Right renal pelvis (tissue), 4 donors: ENCODE measurements around the gene BICDL2. TPM values are rescaled to one million over a fixed set of nuclear protein-coding genes. Genes with fewer than 3 reads are reported as not detected.

Source experiments
- DNase-seq, 4 donors: peaks; one replicate each; pipeline ENCODE4 v3.0.0-alpha.2; 2013; ENCODE audit warnings: low read depth in 4 of 4, low spot score in 3 of 4, missing footprints in 1 of 4
- polyA plus RNA-seq, 4 donors: library from polyadenylated mRNA; unstranded; fragments of 120-200 nt; gene quantifications; one replicate each; pipeline ENCODE4 v1.2.1, GENCODE V29; 2013; ENCODE audit not compliant: insufficient read length in 4 of 4

The BICDL2 gene
- polyA plus RNA-seq, 4 donors: 1.2 to 3.8 (median 2.9) TPM

DNA sequence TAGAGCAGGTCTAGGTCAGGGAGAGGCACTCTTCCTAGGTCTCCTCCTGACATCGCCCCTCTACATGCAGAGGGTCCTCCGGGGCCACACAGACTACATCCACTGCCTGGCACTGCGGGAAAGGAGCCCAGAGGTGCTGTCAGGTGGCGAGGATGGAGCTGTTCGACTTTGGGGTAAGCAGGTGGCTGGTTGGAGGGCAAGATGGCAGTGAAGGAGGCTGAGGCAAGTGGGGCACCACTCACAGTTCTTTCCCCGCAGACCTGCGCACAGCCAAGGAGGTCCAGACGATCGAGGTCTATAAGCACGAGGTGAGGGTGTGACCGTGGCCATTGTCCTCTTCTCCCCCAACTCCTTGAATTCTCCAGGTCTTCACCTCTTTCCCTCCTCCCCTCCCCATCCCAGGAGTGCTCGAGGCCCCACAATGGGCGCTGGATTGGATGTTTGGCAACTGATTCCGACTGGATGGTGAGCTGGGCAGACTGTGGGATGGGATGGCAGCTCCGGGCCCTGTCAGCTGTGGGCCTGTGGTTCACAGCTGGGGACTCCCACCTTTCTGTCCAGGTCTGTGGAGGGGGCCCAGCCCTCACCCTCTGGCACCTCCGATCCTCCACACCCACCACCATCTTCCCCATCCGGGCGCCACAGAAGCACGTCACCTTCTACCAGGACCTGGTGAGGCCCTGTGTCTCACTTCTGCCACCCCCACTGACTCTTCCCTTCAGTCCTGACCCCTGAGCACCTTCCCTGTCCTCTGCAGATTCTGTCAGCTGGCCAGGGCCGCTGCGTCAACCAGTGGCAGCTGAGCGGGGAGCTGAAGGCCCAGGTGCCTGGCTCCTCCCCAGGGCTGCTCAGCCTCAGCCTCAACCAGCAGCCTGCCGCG, 9.9 kb downstream of the BICDL2 start:
- DNase-seq: no peak

DNA sequence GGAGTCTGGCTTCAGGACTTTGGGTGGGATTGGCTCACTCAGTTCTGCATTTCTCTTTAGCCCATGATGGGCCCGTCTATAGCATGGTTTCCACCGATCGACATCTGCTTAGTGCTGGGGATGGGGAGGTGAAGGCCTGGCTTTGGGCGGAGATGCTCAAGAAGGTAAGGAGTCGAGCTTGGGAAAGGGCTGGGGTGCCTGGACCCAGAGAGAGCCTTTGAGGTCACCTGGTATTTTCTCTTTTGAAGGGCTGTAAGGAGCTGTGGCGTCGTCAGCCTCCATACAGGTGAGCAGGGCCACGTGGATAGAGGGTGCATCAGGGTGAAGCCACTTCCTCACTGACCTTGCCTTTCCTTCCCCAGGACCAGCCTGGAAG, 10.8 kb downstream of the BICDL2 start:
- no peak for DNase-seq

DNA sequence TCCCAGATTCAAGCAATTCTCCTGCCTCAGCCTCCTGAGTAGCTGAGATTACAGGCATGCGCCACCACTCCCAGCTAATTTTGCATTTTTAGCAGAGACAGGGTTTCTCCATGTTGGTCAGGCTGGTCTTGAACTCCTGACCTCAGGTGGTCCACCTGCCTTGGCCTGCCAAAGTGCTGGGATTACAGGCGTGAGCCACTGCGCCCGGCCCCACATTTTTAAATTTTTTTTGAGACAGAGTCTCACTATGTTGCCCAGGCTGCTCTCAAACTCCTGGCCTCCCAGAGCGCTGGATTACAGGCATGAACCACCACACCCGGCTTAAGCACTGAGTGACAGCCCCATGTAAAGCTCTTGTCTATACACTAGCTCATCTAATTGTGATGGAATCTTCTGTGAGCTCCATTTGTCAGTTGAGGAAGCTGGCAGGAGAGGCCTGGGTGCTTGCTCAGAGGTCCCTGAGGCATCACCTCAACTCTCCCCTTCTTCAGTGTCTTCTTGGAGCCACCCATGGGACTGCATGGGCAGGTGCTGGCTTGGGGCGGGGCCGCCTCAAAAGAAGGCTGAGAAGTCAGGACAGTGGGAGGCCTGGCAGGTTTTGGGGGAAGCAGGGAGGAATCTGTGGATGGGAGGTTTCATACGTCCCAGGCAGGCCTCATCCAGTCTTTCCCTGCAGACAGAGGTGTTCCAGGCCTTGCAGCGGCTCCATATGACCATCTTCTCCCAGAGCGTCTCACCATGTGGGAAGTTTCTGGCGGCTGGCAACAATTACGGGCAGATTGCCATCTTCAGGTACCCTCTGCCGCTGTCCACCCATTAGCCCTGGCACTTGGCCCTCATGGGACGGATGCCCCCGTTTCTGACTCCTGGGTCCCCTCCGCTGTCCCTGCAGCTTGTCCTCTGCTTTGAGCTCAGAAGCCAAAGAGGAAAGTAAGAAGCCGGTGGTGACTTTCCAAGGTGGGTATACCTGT, 11.4 kb downstream of the BICDL2 start:
- DNase-seq: no peak

DNA sequence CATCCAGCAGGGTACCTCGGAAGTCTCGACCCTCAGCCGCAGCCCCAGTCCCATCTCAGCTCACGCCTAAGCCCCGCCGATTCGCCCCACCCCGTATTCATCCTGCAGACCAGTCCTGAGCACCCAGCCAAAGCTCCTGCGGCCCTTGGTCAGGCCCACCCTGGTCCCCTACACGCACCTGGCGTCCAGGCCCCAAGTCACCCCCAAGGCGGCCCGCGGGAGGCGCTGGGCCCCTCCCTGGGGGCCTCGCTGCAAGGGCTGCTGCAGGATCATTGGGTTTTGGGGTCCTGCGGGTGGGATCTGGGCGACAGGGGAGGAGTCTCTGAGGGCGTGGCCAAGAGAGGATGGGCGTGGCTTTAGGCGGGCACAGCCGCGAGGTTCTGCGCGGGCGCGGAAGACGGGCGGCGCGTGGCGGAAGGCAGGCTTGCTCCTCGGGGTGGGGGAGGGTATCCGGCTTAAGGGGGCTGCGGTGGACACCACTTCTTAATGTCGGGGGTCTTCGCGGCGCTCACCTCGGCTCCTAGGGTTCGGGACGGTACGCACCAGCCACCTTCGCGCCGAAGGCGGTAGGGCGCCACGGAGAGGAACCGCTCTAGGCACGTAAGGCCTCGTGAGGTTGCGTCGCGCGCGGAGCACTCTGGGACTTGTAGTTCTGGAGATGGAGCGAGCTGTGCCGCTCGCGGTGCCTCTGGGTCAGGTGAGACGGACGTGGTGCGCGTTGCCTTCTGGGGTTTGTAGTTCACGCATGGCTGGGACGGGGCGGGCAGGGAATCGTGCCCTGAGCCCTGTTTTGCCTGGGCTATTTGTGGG, 12.9 kb downstream of the BICDL2 start, which contains the start of the genes HCFC1R1 and THOC6:
Gene HCFC1R1, minus strand, starts transcription at position 274 of the 810 bp plus-strand sequence. Its CDS starts 1 bp downstream, at position 273.
Gene THOC6, plus strand, starts transcription at position 367 of the 810 bp plus-strand sequence. Its CDS starts 292 bp downstream, at position 659.
- DNase-seq: peak; percentile 93 to 96 (median 94)

DNA sequence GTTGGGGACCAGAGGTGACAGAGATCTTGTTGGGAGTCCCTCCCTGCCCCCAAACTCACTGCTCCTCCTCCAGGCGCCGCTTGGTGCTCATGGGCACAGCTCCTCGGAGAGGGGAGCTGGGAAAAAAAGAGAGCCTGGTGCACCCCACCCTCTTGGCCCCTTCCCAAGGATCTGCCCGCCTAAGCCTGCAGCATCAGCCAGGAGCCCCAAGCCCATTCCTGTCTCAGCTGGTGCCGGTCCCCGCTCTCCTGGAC, 13.4 kb downstream of the BICDL2 start:
- no peak for DNase-seq

DNA sequence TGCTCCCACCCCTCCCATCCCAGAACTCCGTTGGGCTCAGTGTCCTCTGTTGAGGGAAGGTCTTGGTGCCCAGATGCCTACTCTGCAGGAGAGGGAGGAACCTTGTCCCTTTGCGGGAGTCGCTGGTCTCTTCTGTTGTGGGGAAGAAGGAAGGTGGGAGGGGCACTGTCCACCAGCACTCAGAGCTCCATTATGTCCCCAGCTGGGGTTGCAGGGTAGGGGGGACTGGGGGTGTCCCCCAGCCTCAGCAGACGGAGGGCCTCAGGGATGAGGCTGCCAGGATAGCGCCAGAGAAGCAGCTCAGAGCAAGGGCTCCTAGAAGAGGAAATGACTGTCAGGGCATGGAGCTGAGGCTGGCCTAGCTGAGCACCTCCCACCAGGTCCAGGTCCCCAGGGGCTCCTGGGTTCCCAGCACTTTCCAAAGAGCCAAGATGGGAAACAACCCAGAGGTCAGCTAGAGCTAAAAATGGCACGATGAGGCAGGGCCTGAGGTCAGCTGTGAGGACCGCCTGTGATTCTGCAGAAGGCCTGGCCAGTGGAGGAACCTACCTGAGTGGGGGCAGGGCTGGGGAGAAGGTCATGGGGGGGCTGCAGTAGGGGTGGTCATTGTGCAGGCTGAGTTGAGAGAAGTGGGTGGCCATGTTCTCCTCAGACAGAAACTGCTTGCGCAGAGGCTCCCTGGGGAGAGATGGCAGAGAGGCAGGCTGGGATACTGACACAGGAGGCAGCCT, 13.9 kb downstream of the BICDL2 start:
- DNase-seq: no peak

DNA sequence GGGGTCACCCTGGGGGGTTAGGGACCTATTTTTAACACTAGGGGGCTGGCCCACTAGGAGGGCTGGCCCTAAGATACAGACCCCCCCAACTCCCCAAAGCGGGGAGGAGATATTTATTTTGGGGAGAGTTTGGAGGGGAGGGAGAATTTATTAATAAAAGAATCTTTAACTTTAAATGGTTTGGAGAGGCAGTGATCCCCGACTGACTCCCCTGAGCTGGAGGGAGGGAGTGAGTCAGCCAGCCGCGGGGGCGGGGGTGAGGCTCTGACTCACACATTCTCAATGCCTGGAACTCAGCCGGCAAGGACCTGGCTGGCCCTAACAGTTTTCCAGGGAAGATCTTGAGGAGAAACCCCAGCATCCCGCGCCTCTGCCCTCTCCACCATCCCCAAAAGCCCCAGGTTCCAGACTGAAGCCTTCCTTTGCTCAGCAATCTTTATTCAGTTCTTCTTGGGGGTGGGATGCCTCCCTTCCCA, 14.5 kb downstream of the BICDL2 start:
- peak in 1 of 4 donors; percentile 69 for DNase-seq

DNA sequence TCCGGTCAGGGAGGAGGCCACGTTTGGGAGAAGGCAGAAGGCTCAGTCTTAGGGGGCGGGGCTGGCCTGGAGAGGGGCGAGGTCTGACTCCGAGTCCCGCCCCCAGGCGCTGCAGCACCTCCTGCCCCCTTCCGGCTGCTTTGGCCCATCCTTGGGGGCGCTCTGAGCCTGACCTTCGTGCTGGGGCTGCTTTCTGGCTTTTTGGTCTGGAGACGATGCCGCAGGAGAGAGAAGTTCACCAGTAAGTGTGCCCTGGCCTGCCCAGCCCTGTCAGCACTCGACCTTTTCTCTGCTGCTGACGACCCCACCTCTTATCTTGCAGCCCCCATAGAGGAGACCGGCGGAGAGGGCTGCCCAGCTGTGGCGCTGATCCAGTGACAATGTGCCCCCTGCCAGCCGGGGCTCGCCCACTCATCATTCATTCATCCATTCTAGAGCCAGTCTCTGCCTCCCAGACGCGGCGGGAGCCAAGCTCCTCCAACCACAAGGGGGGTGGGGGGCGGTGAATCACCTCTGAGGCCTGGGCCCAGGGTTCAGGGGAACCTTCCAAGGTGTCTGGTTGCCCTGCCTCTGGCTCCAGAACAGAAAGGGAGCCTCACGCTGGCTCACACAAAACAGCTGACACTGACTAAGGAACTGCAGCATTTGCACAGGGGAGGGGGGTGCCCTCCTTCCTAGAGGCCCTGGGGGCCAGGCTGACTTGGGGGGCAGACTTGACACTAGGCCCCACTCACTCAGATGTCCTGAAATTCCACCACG, 15.1 kb downstream of the BICDL2 start:
- no peak for DNase-seq

DNA sequence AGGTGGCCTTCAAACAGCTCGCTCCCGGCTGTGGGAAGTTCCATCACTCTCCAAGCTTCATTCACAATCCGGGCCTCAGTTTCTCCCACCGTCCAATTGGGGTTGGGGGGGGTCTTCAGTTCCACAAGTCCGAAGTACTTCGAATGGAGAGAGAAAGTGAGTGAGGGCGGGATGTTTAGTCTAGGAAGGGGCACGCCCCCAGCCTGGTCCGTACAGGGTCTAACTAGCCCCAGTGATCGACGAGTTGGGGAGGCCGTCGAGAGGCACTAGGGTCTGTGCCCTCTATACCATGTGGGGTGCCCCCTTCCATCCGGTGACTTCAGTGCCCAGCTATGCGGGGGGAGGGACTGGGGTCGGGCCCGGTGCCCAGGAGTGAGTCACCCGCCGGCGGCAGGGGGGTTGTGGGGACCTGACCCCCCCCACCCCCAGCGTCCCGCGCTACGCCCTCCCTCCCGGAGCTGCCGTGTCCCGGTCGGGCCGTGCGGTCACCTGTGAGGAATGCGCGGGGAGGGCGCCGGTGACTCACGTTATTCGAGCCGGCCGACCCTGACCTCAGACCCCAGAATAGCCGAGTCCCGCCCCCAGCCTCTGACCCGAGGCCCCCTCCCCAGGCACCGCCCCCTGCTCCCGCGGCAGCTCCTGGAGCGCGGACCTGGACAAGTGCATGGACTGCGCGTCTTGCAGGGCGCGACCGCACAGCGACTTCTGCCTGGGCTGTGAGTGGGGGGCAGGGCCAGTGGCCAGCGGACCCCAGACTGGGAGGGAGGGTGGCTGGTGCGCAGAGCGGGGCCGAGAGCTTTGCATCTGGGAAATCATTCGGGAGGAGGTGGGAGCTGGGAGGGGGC, 15.9 kb downstream of the BICDL2 start:
- DNase-seq: no peak

DNA sequence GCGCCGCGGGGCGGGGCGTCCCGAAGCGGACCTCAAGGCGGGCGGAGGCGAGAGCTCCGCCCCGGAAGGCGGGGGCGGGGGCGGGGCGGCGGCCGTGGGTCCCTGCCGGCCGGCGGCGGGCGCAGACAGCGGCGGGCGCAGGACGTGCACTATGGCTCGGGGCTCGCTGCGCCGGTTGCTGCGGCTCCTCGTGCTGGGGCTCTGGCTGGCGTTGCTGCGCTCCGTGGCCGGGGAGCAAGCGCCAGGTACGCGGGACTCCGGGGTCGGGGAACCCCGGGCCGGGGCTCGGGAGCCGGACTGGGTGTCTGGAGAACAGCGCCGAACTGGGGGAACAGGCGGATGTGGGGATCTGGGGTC, 16.5 kb downstream of the BICDL2 start, which contains the start of gene TNFRSF12A:
Gene TNFRSF12A, plus strand, starts transcription at position 122 of the 357 bp plus-strand sequence. Its CDS starts 30 bp downstream, at position 152.
- no peak for DNase-seq

DNA sequence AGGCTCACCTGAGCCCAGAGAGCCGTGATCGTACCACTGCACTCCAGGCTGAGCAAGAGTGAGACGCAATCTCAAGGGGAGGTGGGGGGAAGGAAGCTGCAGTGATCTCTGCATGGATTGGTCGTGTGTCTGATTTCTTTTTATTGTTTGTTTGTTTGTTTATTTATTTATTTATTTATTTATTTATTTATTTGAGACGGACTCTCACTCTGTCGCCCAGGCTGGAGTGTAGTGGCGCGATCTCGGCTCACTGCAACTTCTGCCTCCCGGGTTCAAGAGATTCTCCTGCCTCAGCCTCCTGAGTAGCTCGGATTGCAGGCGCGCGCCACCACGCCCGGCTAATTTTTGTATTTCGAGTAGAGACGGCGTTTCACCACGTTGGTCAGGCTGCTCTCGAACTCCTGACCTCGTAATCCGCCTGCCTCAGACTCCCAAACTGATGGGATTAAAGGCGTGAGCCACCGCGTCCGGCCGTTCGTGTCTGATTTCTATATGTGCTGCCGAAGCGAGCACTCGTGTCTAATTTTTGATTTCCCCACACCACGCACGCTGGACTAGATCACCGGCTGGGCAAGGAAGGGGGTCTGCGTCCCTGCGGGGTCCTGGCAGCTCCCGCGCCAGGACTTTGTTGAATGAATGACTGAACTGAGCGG, 17.0 kb downstream of the BICDL2 start:
- DNase-seq: no peak

DNA sequence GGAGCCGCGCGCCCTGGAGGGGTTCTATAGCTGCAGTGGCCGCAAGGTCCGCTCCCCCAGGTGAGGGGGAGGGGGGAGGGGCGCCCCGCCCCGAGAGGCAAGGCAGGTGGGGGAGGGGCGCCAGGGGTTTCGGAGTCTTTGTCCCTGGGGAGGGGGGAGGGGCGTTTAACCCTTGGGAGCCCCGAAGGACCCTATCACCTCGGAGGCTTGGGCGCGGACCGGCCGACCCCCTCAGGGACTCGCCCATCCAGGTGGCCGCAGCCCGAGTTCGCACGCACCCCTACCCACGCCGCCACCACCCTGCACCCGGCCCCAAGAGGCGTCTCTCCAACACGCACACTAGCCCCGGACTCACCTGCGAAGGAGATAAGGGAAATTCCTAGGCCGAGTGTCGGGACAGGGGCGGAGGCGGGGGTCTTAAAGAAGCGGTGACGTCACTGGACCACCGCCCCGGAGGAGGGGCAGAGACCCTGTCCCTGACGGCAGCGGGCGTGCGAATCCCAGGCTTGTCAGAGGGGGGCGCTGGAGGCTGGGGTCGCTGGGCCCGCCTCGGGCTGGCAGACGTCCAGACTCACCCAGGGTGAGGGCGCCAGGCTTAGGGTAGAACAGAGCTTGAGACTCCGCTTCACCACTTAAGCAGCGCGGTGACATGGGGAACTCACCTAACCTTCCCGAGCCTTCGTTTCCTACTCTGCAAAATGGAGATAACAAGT, 18.8 kb downstream of the BICDL2 start, which contains the start of gene CLDN6:
Gene CLDN6, minus strand, starts transcription at position 390 of the 713 bp plus-strand sequence. CDS start 2,162 bp downstream, outside the sequence.
- no peak for DNase-seq

DNA sequence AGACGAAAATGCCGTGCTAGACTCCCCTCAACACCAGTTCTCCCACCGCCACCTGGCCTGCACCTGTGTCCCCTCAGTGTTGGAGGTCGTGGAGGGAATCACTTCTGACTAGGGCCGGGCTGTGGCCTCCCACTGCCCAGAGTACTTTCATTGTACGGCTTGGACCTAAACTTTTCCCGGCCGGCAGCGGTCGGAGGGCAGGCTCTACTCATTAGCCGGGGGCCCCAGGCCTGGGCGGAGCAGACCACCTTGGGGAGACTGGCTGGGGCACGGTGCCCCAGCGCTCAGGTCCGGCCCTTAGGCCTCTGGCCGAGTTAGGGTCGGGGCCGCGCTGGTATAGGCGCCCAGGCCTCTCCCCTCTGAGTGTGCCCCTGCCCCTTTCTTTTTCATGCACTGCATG, 19.4 kb downstream of the BICDL2 start:
- no peak for DNase-seq

DNA sequence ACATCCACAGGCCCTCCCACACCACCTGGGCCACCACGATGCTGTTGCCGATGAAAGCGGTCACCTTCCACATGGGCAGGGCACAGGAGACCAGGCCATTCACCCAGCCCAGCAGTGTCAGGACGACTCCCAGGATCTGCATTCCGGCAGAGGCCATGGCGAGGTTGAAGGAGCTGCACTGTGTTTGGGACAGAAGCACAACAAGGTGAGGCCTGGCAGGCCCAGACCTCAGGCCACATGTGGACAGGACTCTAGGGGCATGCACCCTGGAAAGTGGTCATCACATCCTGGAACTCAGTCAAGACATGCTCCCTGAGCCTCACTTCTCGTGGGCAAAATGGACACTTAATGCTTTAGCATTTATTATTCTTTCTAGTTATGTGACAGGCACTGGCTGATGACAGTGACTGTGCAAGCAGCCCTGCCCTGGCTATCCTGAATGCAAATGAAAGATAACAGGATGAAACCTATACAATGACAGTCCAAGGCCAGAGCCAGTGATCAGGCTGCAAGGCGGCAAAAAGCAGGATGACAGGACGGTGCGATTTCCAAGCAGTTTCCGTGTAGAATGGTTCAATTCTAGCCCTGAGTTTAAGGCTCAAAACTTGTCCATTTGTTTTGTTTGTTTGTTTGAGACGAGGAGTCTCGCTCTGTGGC, 20.8 kb downstream of the BICDL2 start:
- DNase-seq: no peak

DNA sequence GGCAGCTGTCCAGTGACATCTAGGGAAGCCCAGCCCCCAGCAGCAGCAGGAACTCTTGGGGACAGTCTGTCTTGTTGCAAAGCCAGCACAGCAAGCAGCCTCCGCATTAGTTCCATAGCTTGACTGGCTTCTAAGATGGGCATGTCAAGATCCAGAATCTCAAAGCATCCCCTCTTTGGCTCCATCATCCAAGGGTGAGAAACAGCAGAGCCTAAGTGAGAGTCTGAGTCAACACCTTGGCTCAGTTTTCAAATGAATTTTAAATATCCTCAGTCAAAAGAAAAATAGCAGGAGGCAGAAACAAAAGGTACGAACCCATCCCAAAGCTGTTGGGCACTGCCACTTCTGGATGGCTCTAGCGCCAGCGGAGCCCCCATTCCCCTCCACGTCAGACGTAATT, 21.8 kb downstream of the BICDL2 start:
- DNase-seq: no peak

DNA sequence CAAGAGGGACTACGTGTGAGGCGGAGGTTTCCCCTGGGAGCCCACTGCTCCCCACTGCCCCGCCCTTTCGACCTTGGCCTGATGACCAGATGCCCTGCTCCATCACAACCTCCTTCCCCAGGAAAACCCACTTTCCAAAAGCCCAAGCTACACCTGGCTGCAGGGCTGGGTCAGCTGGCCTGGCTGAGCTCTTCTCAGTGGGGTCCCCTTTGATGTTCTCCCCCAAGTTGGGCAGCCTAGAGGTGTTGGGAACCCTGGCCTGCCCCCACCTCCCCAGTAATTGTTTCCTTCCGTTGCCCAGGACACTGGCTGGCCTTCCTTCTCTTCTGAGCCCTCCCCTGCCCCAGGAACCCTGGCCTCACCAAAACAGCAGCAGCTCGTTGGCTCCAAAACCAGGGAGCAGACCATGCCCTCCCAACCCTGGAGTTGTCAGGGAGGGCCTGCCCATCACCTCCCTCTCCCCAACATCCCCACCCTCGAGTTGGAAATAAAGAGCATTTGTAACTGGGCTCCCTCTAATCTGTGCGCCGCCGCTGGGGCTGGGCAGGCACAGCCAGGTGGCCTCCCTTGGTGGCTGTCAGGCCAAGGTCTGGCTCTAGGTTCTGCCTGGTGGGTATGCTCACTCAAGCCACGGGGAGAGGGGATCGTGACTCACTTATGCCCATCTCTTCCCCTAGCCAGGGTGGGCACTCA, 22.6 kb downstream of the BICDL2 start:
- no peak for DNase-seq
